ENCODE data around the gene APLP1.
"Not testable (repeated sequence)": the region's sequence is repeated elsewhere in the genome, so short reads cannot be mapped to it uniquely, and the experiment has no call there.

The APLP1 gene

GRCh38 chr19:35853038-35853756 lies 15.2 kb upstream of the APLP1 start:
- FAIRE-seq: no peak

- no peak for FAIRE-seq
These were observed 11.7 kb upstream of the APLP1 start, which contains the start of gene KIRREL2 for GRCh38 chr19:35856546-35857149. Gene KIRREL2, plus strand, starts transcription at chr19:35856911. Its CDS starts 209 bp downstream, at chr19:35857120.

- no peak for FAIRE-seq
These were observed 10.1 kb upstream of the APLP1 start for GRCh38 chr19:35858311-35858710.

- FAIRE-seq: no peak
These were observed 9.0 kb upstream of the APLP1 start for GRCh38 chr19:35859414-35859813.

GRCh38 chr19:35860436-35860817 lies 7.9 kb upstream of the APLP1 start:
- no peak for FAIRE-seq

GRCh38 chr19:35860818-35861639 lies 7.3 kb upstream of the APLP1 start:
- no peak for FAIRE-seq

- no peak for FAIRE-seq
These were observed 6.7 kb upstream of the APLP1 start for GRCh38 chr19:35861640-35862160.

- no peak for FAIRE-seq
These were observed 5.8 kb upstream of the APLP1 start for GRCh38 chr19:35862528-35862927.

- FAIRE-seq: no peak
These were observed 5.4 kb upstream of the APLP1 start for GRCh38 chr19:35863018-35863417.

GRCh38 chr19:35868823-35869326 lies 501 bp downstream of the APLP1 start:
- no peak for FAIRE-seq

GRCh38 chr19:35869327-35870123 lies 1.2 kb downstream of the APLP1 start:
- FAIRE-seq: peak; percentile 76

GRCh38 chr19:35870124-35870736 lies 1.9 kb downstream of the APLP1 start:
- not testable (repeated sequence) for FAIRE-seq

GRCh38 chr19:35870798-35871197 lies 2.4 kb downstream of the APLP1 start:
- no peak for FAIRE-seq

GRCh38 chr19:35871611-35872010 lies 3.2 kb downstream of the APLP1 start:
- FAIRE-seq: no peak

GRCh38 chr19:35872180-35872579 lies 3.8 kb downstream of the APLP1 start:
- FAIRE-seq: no peak

GRCh38 chr19:35874392-35874930 lies 6.1 kb downstream of the APLP1 start:
- no peak for FAIRE-seq

GRCh38 chr19:35879068-35879467 lies 10.7 kb downstream of the APLP1 start:
- FAIRE-seq: no peak

GRCh38 chr19:35879770-35880317 lies 11.5 kb downstream of the APLP1 start:
- peak; percentile 19 for FAIRE-seq

- peak; percentile 98 for FAIRE-seq
These were observed 13.9 kb downstream of the APLP1 start for GRCh38 chr19:35882114-35882832.

- no peak for FAIRE-seq
These were observed 15.5 kb downstream of the APLP1 start for GRCh38 chr19:35883882-35884281.

Measured in TTC549 (cell line).